ENCODE data around the gene ANTXR2.

The ANTXR2 gene

GRCh38 chr4:79982601-79983322, 90.3 kb downstream of the ANTXR2 start:
- no peak for DNase-seq (ENCODE audit: low read depth)

GRCh38 chr4:79980448-79980847, 92.6 kb downstream of the ANTXR2 start:
- no peak for DNase-seq (ENCODE audit: low read depth)

GRCh38 chr4:79979785-79980437, 93.1 kb downstream of the ANTXR2 start:
- no peak for DNase-seq (ENCODE audit: low read depth)

GRCh38 chr4:79977131-79977840, 95.7 kb downstream of the ANTXR2 start:
- DNase-seq (ENCODE audit: low read depth) = no peak

DNA sequence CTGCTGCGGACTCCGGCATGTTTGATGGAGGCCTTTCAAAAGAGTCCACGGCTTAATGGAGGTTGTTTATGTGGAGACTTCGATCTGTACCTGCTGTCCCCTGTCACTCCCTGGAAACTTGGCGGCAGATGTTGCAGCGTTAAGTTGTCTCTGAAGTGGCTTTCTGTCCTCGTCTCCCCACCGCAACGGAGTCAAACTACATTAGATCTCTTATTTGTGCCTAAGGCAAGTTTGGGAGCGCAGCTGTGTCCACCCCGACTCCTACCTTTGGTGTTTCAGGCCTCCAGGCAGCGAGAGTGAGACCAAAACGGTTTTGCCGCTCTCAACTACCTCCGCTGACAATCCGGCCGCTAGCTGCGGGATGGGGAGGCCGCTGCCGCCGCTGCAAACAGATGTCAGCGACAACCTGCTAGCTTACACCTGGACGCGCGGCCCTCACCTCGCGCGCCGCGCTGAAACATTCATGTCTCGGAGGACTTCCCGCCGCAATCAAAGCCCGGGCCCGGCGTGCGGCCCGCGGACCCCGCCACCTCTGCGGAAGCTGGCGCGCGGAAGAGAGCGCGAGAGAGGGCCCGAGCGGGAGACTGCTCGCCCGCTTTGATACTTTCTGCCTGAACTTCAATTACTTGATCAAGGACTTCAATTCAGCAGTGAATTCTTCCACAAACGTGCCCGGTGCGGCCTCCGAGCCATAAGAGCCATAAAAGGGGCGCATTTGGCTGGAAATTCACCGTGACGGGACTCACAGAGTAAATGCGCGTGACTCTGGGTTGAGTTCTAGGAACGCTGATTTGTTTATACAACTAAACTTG, 108.4 kb downstream of the ANTXR2 start:
- DNase-seq (ENCODE audit: low read depth) = no peak

GRCh38 chr4:79964020-79964399, 109.0 kb downstream of the ANTXR2 start:
- no peak for DNase-seq (ENCODE audit: low read depth)

GRCh38 chr4:79959652-79960051, 113.4 kb downstream of the ANTXR2 start:
- no peak for DNase-seq (ENCODE audit: low read depth)

DNA sequence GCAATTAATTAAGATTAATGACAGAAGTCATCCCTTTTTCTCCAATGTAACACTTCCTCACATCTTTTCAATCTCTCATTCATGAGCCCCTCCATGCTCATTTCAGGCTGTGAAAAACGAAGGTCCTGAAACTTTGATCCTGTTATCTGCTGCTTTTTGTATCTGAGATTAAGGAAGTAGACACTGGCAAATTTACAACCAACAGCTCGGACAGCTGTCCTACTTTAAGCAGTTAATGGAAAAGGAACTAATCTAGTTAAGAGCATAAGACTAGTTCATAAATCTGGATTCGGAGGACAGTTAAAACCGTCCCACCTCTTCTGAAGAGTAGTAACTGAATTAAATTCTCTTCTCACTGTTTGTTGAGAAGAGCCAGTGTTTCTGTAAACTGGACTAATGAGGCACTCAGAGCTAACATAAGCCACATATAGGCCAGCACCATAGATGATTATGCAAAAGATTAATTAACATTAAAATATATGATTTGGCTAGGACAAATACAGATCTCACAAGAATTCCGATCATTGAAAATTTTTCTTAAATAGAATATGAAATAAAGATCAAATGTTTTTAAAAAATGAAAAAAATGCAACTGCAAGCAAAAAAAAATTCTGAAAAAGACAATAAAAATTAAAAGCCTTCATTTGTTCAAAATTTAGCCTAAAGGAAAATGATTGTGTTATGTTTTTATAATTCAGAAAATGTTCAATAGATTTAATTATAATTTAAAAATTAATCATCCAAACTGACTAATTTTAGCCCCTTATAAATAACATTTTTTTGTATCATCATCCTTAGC, 114.4 kb downstream of the ANTXR2 start:
- no peak for DNase-seq (ENCODE audit: low read depth)

GRCh38 chr4:79949178-79949577, 123.9 kb downstream of the ANTXR2 start:
- DNase-seq (ENCODE audit: low read depth) = no peak

- no peak for DNase-seq (ENCODE audit: low read depth)
Measured at GRCh38 chr4:79948739-79949138, 124.3 kb downstream of the ANTXR2 start.

GRCh38 chr4:79948261-79948660, 124.8 kb downstream of the ANTXR2 start:
- DNase-seq (ENCODE audit: low read depth) = no peak

DNA sequence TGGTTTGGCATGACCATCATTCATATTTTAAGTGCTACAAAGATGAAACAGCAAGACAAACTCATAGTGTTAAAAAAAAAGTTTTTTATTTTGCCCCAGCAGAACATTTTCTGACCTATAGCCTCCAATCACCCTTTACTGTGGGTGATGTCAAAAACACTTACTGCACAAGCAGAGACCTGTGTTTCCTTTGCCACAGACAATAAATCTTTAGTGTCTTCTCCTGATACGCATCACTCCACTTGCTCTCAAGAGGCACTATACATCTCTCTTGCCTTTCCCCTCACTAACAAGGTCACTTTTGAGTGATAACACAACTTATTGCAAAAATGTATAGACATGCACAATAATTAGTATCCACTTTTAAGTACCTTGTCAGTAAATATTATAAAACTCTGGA, 125.6 kb downstream of the ANTXR2 start:
- DNase-seq (ENCODE audit: low read depth) = no peak

- DNase-seq (ENCODE audit: low read depth) = no peak
Measured at GRCh38 chr4:79935274-79935673, 137.8 kb downstream of the ANTXR2 start.

DNA sequence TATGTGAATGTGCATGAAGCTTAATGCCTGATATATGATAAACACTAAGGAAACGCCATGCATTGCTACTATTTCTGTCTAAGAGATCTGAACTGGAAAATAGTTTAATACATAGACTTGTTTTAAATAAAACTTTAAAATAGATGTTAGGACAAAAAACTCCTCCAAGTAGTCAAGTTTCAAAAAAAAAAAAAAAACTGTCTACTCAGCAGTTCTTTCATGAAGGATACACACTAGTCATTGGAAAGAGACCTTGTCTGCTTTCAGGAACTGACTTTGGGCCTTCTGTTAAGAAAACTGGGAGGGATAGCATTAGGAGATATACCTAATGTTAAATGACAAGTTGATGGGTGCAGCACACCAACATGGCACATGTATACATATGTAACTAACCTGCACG, 138.4 kb downstream of the ANTXR2 start:
- DNase-seq (ENCODE audit: low read depth) = no peak

DNA sequence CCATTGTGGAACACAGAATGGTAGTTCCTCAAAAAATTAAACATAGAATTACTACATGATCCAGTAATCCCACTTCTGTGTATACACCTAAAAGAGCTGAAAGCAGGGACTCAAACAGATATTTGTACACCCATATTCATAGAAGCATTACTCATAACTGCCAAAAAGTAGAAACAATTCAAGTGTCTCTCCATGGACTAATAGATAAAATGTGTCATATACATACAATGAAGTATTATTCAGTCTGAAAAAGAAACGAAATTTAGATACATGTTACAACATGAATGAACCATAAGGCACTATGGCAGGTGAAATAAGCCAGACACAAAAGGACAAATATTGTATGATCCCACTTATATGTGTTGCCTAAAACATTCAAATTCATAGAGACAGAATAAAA, 145.1 kb downstream of the ANTXR2 start:
- no peak for DNase-seq (ENCODE audit: low read depth)

DNA sequence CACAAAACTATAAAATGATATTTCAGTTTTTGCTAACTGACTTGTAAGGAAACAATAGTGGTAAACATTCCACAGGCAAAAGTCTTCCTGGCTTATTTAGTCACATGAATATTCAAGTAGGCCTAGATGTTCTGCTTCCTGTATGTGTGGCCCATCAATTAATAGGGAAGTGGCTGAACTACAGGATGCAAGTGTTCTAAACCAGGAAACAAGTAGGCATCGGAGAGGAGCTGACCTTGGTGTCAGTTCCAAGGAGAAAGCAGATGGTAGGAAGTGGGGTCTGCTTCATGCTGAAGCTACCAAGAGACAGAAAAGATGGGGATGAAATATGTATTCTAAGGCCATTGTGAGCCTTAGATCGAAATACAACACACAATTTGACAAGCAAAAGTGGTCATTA, 149.7 kb downstream of the ANTXR2 start:
- no peak for DNase-seq (ENCODE audit: low read depth)

GRCh38 chr4:79922011-79922410, 151.0 kb downstream of the ANTXR2 start:
- DNase-seq (ENCODE audit: low read depth) = no peak

- no peak for DNase-seq (ENCODE audit: low read depth)
Measured at GRCh38 chr4:79920163-79920853, 152.7 kb downstream of the ANTXR2 start.

- DNase-seq (ENCODE audit: low read depth) = no peak
Measured at GRCh38 chr4:79918292-79918691, 154.7 kb downstream of the ANTXR2 start.

- DNase-seq (ENCODE audit: low read depth) = peak; percentile 9
Measured at GRCh38 chr4:79917246-79917645, 155.8 kb downstream of the ANTXR2 start.

GRCh38 chr4:79915246-79915645, 157.8 kb downstream of the ANTXR2 start:
- DNase-seq (ENCODE audit: low read depth) = no peak

Measured in non-pigmented ciliary epithelial cell (primary cell).